Measurements from ENCODE around the gene FAM107B.
A peak's percentile ranks its signal among the peaks of the same experiment; 100 is the strongest.
"Not testable (repeated sequence)": the region's sequence is repeated elsewhere in the genome, so short reads cannot be mapped to it uniquely, and the experiment has no call there.

The FAM107B gene

DNA sequence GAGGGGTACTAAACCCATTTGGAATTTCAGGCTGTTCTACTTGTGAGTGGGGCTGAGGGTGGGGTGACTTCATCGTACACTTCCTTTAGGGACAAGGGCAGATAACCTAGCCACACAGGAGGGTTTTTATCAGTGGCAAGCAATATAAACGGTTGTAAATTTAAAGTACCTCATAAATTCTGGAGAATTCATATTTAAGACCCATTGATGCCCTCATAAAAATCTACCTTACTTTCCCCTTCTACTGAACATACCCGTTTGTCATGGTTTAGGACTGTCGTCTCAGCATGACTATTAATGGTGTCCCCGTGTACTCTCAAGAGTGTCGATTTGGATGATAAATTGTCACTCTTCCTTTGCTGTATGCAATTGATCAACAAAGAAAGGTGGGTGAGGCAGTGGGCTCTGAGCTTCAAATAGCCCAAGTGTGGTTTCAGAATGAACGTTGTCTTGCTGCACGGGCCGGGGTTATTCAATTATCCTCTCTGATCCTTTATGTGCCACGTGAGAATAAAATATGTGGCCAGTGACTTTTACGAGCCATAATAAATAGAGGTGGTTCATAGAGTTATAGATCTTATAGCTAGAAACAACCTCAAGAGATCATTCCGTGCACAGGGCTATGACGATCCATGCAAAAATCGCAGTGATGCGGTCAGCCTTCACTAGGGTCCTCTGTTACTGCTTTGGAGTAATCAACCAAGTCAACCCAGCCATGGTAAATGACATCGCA, 82.2 kb downstream of the FAM107B start:
- peak; percentile 3 for DNase-seq (ENCODE audit: low spot score)

DNA sequence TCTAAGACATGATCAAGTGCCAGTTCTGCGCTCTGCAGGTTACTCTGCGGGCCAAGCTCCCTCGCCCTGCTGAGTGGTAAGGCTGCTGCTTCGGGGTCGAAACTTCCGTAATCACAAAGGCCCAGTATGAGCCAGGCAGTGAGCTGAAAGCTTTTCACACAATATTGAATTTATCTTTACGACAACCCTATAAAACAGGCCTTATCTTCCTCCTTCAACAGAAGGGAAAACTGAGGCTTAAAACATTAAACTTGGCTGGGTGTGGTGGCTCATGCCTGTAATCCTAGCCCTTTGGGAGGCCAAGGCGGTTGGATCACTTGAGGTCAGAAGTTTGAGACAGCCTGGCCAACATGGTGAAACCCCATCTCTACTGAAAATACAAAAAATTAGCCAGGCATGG, 83.3 kb downstream of the FAM107B start:
- DNase-seq (ENCODE audit: low spot score): no peak

DNA sequence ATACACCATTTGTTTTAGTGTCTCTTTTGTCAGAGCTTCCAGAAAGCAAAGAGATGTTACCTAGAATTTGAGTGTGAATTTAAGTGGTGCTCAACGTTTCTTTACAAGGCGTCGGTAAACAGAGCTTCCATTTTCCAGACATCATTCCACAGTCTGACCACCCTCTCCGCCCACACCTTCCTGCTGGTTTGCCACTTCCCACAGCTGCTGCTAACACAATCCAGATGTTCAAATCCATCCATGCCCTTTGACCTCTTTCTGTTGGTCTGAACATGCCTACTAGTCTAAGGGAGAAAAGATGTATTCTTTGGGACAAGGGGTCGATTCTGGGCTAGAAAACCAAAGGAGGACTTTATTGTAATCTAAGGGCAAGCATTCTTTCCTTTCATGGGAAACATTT, 86.1 kb downstream of the FAM107B start:
- no peak for DNase-seq (ENCODE audit: low spot score)

DNA sequence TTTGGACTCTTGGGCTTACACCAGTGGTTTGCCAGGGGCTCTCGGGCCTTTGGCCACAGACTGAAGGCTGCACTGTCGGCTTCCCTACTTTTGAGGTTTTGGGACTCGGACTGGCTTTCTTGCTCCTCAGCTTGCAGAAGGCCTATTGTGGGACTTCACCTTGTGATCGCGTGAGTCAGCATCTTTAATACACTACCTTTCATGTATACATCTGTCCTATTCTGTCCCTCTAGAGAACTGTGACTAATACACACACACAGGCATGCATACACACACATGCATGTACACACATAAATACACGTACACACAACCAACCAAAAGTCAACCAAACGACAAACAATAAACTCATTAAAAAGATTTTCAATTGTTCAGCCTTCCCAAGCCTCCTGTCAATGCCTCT, 86.5 kb downstream of the FAM107B start:
- not testable (repeated sequence) for DNase-seq (ENCODE audit: low spot score)

DNA sequence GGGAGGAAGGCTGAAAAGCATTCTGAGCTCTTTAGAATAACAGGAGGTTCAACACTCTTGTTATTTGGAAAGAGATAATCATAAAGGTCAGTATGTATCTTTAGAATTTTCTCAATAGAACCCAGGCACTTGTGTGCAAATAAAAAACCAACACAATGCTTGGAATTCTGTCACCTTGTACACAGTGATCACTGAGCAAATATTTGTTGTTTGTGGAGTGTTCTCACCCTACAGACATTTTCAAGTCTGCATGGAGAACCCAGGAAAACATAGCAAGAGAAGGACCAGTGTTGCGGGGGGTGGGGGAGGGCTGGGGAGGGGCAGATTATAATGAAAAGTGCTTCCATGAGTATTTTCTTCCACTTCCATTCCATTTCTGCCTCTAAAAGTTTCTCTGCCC, 87.4 kb downstream of the FAM107B start:
- no peak for DNase-seq (ENCODE audit: low spot score)

DNA sequence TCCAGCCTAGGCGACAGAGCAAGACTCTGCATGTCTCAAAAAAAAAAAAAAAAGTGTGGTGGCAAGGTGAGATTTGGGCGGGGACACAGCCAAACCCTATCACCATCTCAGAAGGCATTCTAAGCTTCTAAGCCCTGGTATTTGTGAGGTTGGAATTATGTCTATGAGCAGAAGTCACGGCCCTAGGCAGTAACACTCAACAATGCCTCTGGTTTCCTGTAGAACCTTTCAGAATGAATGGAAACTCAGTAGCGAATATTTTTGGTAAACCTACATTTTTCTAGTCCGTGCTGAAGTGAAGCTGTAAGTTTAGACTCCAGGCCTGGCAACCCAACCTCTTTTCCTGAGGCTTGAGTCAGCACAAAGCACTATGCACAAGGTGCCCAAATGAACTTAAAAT, 88.3 kb downstream of the FAM107B start:
- DNase-seq (ENCODE audit: low spot score): no peak

DNA sequence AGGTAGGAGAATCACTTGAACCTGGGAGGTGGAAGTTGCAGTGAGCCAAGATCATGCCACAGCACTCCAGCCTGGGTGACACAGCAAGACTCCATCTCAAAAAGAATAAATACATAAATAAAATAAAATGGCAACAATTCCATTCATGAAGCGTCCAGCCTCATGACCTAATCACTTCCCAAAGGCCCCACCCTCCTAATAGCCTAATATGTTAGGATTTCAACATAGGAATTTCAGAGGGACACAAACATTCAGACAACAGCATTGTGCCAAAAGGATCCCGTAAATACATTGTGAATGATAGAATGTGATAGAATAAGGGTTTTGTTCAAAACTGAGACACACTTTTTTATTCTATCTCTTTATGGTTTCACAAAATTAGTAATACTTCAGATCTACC, 90.3 kb downstream of the FAM107B start:
- no peak for DNase-seq (ENCODE audit: low spot score)

DNA sequence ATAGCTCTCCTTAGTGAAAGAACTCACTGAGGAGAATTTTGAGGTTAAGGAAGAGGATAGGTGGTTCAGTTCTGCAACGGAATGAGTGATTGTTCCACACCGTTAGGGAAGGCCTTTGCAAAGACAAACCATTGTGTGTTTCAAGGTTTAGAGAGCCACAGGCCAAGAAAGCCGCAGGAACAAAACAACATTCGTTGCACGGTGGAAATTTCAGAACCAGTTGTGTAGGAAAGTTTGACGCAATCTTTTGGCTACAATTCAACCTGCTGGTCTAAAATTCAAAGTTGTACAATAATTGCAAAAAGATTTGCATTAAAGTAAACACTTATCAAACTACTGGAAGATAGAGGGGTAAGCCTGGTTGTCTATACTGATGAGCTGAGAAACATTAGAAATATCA, 91.4 kb downstream of the FAM107B start:
- no peak for DNase-seq (ENCODE audit: low spot score)

DNA sequence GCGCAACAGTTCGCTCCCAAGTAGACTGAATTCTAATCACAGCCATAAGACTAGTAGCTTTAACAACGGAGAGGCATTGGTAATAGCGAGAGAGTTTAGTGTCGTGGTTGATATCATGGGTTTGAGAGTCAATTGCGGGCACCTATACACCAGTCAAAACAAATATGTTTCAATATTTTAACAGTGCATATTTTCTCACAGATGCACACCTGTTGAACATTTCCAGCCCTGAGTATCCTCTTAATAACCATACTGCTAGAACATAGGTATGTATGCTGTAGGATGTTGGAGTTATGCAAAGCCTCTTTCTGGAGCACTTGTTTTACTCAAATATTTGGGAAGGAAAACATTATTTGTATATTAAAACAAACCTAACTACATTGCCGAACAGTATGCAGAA, 92.9 kb downstream of the FAM107B start:
- DNase-seq (ENCODE audit: low spot score): no peak

DNA sequence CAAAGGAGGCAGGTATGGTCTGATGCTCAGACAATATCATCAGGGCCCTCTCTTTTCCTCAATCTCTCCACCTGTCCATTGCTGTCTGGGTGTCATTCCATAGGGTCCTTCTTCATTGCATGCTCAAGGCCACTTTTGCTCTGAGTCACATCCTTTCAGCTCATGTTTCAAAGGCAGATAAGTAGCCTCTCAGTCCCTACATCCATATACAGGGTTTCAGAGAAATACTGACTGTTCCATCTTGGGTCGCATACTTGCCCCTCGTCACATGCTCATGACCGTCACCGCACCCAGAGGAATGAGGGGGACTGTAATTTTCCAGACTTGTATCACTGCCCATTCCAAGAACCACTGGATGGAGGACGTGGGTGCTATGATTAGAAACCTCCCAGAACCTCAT, 93.4 kb downstream of the FAM107B start:
- no peak for DNase-seq (ENCODE audit: low spot score)

DNA sequence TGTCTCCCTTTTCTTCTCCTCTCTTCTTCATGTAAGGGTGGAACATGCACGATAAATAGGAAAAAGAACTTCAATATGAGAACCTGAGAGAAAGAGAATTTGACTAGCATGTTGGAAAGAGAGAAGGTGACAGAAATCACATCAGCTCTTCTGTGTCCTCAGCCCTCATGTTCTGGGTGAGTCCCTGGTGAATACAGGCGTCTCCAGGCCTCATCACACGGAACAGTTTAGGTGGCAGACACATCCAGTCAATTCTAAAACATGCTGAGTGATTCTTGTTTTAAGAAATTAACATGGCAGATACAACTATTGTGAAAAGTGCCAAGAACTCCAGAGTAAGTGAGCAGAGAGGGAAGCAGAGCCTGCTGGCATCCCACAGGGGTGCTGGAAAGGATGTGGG, 96.1 kb downstream of the FAM107B start:
- DNase-seq (ENCODE audit: low spot score): no peak

DNA sequence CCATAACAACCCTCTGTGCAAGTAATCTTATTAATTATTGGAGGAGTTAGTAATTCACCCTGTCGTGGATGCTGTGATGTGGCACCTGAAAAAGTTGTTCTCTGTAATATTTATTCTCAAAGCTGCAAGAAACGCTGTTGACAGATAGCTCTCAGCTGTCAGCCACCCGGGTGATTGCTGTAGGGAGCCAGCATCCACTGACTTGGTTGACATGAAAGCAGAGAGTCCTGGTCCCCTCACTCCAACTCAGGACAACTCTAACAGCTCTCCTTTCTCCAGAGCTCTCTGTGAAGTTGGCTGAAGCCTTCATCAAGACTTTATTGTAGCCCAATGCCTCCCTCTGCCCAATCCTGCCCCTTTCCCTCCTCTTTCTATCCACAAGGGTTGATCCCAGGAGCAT, 98.0 kb downstream of the FAM107B start:
- DNase-seq (ENCODE audit: low spot score): no peak

DNA sequence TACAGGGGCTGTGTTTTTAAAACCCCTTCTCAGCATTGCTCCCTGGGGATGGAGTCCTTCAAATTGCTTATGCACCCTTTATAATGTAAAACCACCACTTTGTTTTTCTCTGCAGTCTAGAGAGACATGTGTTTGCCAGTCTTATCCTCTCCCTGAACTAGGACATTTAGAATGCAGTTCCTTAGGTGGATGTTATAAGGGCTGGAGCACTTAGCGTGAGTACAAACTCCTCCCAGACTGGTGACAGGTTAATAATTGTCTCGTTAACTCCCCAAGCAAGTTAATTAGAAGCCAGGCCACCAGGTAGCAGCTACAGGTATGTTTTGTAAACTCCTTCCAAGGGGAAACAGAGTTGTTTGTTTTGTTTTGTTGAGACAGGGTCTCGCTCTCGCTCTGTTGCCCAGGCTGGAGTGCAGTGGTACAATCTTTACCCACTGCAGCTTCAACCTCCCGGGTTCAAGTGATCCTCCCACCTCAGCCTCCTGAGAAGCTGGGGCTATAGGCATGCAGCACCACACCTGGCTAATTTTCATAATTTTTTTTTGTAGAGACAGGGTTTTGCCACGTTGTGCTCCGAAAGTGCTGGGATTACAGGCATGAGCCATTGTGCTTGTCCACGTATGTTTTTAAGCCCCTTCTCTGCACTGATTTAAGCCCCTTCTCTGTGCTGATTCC, 100.2 kb downstream of the FAM107B start:
- no peak for DNase-seq (ENCODE audit: low spot score)

DNA sequence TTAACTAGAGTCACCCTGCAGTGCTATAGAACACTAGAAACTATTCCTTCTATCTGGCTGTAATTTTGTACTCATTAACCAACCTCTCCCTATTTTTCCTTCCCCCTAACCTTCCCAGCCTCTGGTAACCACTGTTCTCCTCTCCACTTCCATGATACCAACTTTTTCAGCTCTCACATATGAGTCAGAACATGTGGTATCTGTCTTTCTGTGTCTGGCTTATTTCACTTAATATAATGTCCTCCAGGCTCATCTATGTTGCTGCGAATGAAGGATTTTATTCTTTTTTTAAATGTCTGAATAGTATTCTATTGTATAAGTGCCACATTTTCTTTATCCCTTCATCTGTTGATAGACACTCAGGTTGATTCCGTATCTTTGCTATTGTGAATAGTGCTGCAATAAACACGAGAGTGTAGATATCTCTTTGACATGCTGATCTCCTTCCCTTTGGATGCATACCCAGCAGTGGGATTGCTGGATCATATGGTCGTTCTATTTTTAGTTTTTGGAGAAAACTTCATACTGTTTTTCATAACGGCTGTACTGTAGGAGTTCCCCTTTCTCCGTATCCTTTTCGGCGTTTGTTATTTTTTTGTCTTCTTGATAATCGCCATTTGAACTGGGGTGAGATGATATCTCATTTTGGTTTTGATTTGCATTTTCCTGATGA, 101.4 kb downstream of the FAM107B start:
- DNase-seq (ENCODE audit: low spot score): no peak

DNA sequence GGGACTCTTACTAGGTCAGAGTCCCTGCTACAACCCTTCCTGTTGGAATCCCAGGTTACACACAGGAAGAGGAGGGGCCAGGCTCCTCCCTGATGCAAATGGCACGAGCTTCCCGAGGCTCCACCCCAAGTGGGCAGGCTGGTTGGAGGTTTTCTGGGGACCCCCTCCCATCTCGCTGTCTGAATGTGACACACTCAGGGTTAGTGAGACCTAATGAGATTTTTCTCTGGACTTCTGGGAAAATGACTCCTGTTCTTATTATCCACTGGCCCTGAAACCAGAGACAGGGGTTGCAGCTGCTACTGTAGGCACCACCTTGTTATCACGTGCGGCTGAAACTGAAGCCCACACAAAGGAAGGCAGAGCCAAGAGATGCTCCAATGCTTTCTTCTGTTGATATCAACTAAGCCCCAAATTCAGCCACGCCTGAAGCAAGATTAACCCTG, 103.3 kb downstream of the FAM107B start:
- DNase-seq (ENCODE audit: low spot score): no peak

DNA sequence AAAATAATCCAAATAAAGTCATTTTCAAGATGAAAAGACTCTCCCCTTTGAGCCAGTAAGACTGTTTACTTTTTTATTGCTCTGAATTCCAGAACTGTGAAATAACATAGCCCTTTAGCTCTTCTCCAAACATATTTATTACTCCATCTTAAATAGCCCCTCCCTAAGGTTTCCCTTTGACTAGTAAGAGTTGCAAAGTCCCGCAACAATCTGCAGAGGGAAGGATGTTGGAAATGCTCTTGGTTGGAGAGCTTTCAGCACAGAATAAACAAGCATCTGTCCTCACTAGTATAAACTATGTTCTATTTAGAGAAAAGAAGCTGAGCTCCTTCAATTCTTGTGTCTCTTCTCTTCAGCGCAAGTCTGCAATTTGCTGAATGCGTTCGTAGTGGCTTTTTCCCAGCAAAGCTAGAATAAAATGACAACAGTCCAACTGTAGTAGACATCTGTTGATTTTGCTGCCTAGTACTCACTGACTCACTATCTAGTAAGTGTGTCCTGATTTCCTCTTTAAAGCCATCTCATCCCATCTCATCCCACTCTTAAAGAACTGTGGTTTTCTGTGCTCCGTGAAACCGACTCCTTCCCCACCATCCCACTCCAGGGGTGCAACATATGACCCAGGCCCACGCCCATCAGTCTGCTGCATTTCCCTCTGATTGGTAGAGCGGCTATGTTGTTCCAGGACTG, 104.0 kb downstream of the FAM107B start:
- DNase-seq (ENCODE audit: low spot score): no peak

DNA sequence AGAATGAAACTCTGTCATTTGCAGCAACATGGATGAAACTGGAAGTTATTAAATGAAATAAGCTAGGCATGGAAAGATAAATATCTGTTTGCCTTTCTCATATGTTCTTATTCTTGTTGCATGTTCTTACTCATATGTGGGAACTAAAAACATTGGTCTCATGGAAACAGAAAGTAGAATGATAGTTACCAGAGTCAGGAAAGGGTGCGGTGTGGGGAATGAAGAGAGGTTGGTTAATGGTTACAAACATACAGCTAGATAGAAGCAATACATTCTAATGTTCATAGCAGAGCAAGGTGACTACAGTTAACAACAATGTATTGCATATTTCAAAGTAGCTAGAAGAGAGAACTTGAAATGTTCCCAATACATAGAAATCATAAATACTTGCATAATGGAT, 105.1 kb downstream of the FAM107B start:
- no peak for DNase-seq (ENCODE audit: low spot score)

DNA sequence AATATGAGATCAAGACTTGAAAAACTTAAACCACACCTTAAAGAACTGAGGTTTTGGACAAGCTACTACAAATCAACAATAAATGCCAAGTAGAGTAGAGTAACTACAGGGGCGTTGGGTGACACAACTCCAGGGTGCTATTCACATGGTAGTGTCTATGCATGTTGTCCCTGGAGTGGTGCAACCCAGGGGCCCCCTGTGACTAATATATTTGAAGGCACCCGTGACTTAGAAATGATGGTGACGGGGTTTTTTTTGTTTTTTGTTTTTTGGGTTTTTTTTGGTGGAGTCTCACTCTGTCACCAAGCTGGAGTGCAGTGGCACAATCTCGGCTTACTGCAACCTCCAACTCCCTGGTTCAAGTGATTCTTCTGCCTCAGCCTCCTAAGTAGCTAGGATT, 106.9 kb downstream of the FAM107B start:
- DNase-seq (ENCODE audit: low spot score): no peak

DNA sequence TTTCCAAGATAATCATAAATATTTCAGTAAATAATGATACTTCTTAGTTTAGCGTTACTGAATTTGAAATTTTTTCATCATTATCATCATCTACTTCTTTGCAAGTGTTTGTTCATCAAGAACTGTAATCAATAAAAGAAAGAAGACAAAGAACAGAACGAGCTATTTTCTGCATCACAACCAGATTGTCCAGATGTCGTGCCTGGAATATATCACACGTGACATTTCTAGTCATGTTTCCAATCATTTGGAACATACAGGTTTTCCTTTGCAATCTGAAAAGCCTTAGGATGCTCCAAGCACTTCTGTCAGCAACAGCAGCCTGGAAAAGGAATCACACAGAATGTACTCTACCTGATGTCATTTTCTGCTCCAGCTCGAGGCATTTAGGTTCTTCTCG, 107.4 kb downstream of the FAM107B start:
- DNase-seq (ENCODE audit: low spot score): no peak

DNA sequence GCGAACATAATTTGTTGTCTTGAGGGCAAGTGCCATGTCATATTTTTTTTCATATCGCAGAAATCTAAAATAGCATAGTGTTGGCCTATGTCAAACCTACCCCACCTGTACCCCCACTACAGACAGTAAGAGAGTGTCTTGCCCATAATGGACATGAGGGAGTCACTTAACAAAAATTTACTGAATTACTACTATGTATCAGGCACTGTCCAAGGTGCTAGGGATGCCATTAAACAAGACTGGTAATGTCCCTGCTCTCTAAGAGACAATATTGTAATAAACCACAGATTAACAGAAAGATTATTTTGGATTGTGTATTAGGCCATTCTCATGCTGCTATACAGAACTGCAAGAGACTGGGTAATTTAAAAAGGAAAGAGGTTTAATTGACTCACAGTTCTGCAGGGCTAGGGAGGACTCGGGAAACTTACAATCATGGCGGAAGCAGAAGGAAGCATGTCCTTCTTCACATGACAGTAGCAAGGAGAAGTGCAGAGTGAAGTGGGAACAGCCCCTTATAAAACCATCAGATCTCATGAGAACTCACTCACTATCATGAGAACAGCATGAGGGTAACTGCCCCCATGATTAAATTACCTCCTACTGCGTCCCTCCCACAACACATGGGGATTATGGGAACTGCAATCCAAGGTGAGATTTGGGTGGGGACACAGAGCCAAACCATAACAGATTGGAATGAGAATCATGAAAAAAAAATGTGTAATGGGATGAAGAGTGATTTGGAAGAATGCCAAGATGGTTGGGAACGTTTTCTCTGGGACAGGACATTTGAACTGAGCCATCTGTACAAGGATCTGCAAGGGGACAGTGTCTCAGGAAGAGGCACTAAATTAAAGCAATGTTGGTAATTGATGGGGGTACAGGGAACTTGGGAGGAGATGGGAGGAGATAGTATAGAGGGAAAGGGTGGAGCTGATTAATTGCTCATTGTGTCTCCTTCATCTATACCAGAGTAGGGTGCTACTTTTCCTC, 108.5 kb downstream of the FAM107B start:
- DNase-seq (ENCODE audit: low spot score): no peak

DNA sequence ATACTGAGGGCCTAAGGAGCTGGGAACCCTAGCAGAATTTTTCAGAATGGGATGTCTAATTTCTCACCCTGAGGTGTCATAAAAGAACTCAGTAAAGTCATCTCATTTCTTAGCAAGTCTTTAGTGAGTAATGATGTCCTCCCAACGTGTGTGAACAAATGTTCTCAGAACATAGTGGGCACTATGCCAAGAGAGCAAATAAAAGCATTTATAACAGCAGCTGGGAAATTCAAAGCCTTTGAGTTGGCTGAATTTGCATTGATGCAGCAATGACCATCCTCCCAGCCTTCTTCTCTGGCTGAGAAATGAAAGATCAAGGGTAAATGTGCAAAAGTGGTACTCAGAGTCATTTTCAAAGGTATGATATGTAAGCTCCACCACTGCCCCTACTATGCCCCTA, 109.4 kb downstream of the FAM107B start:
- peak; percentile 57 for DNase-seq (ENCODE audit: low spot score)

DNA sequence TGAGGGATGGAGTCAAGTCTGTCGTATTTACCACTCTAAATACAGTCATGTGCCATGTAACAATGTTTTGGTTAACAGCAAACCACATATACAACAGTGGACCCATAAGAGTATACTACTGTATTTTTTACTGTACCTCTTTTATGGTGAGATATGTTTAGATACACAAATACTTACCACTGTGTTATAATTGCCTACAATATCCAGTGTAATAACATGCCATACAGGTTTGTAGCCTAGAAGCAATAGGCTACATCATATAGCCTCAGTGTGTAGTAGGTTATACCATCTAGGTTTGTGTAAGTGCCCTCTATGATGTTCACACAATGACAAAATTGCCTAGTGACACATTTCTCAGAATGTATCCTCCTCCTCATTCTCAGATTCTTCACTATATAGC, 110.4 kb downstream of the FAM107B start:
- no peak for DNase-seq (ENCODE audit: low spot score)
